ENCODE measurements around the gene RAB1A. TPM values are rescaled to one million over a fixed set of nuclear protein-coding genes. Genes with fewer than 3 reads are reported as not detected.

Gene RAB1A
- total RNA-seq, 1 donor from 2014 or later = 128 TPM

- Mint-ChIP-seq H3K4me1 (ENCODE audit: unreplicated experiment) (peaks cover 10% of the 10 kb centered on the region), H3K27me3 (no peaks in the 10 kb centered on the region), H3K27ac (no peak overlapping the region), H3K4me3 (no peak overlapping the region), H3K9me3 (no peaks in the 10 kb centered on the region), H3K36me3 (peaks cover 12% of the 10 kb centered on the region)
- no peak for DNase-seq (ENCODE audit: extremely low spot score, unreplicated experiment)
- TF ChIP-seq CTCF (conservative IDR thresholded peaks at IDR 0.05) = no peak
Observed at GRCh38 chr2:65075176-65075575, 54.7 kb downstream of the RAB1A start.

- peaks cover 11% of the 10 kb centered on the region for H3K36me3 Mint-ChIP-seq
- no peak for TF ChIP-seq CTCF (conservative IDR thresholded peaks at IDR 0.05)
- no peak overlapping the region for H3K27ac Mint-ChIP-seq
- no peaks in the 10 kb centered on the region for H3K27me3 Mint-ChIP-seq
- H3K9me3 Mint-ChIP-seq = no peaks in the 10 kb centered on the region
- no peak overlapping the region for H3K4me3 Mint-ChIP-seq
- H3K4me1 Mint-ChIP-seq (ENCODE audit: unreplicated experiment) = peaks cover 10% of the 10 kb centered on the region
- no peak for DNase-seq (ENCODE audit: extremely low spot score, unreplicated experiment)
Observed at GRCh38 chr2:65073879-65074565, 55.9 kb downstream of the RAB1A start.

- H3K4me1 Mint-ChIP-seq (ENCODE audit: unreplicated experiment) = peaks cover 13% of the 10 kb centered on the region
- no peak overlapping the region for H3K4me3 Mint-ChIP-seq
- TF ChIP-seq CTCF (conservative IDR thresholded peaks at IDR 0.05) = no peak
- H3K27me3 Mint-ChIP-seq = no peaks in the 10 kb centered on the region
- H3K9me3 Mint-ChIP-seq = no peaks in the 10 kb centered on the region
- no peak overlapping the region for H3K27ac Mint-ChIP-seq
- H3K36me3 Mint-ChIP-seq = peaks cover 6% of the 10 kb centered on the region
- no peak for DNase-seq (ENCODE audit: extremely low spot score, unreplicated experiment)
Observed at GRCh38 chr2:65072181-65072970, 57.5 kb downstream of the RAB1A start.

GRCh38 chr2:65071499-65072180 is 58.3 kb downstream of the RAB1A start:
- Mint-ChIP-seq H3K9me3 (no peaks in the 10 kb centered on the region), H3K27ac (no peak overlapping the region), H3K27me3 (no peaks in the 10 kb centered on the region), H3K36me3 (peaks cover 6% of the 10 kb centered on the region), H3K4me1 (ENCODE audit: unreplicated experiment) (peaks cover 13% of the 10 kb centered on the region), H3K4me3 (no peak overlapping the region)
- no peak for DNase-seq (ENCODE audit: extremely low spot score, unreplicated experiment)
- peak; percentile 42 for TF ChIP-seq CTCF (conservative IDR thresholded peaks at IDR 0.05)

- H3K27ac Mint-ChIP-seq = no peak overlapping the region
- H3K9me3 Mint-ChIP-seq = no peaks in the 10 kb centered on the region
- H3K4me3 Mint-ChIP-seq = no peak overlapping the region
Observed at GRCh38 chr2:65070856-65071255, 59.0 kb downstream of the RAB1A start.

More at GRCh38 chr2:65070856-65071255, 59.0 kb downstream of the RAB1A start:
- Mint-ChIP-seq H3K36me3 (peaks cover 6% of the 10 kb centered on the region), H3K4me1 (ENCODE audit: unreplicated experiment) (peaks cover 8% of the 10 kb centered on the region), H3K27me3 (no peaks in the 10 kb centered on the region)
- no peak for DNase-seq (ENCODE audit: extremely low spot score, unreplicated experiment)
- no peak for TF ChIP-seq CTCF (conservative IDR thresholded peaks at IDR 0.05)

Data from type B pancreatic cell (in vitro differentiated cells).